Frontal cortex (tissue), 1 donor: ENCODE results near the gene TMEM150A. TPM values are rescaled to one million over a fixed set of nuclear protein-coding genes. Genes with fewer than 3 reads are reported as not detected.

Experiments
- small RNA-seq: library from RNA; depleted of rRNA; stranded (forward); fragments of <200 nt; gene quantifications from one replicate; pipeline ENCODE3, GENCODE V24; 2014
- total RNA-seq: library from RNA; depleted of rRNA; stranded (reverse); fragments of >200 nt; gene quantifications from one replicate; pipeline ENCODE4 v1.2.3, GENCODE V29; 2014

Gene TMEM150A
- total RNA-seq, 1 donor from 2014 or later, result 3.7 TPM

Small RNA genes lying within 50 kb of the gene (small RNA-seq; reads per million reads assigned to genes)
- gene RN7SL126P, result not detected

Other genes starting within 250 kb of the TMEM150A start
- gene RETSAT, start 248.2 kb downstream of the TMEM150A start, total RNA-seq, result 11.8 TPM
- gene ELMOD3, start 247.9 kb downstream of the TMEM150A start, total RNA-seq, result 17.1 TPM
- gene CAPG, start 192.3 kb downstream of the TMEM150A start, total RNA-seq, result 9.0 TPM
- gene SH2D6, start 184.0 kb downstream of the TMEM150A start, total RNA-seq, result 0.41 TPM
- gene MAT2A, start 63.5 kb downstream of the TMEM150A start, total RNA-seq, result 55.4 TPM
- gene GGCX, start 41.2 kb downstream of the TMEM150A start, total RNA-seq, result 22.4 TPM
- gene VAMP8, start 25.1 kb downstream of the TMEM150A start, total RNA-seq, result 0.82 TPM
- 3.3 TPM for gene VAMP5, start 18.3 kb downstream of the TMEM150A start, total RNA-seq
- gene RNF181, start 7.0 kb downstream of the TMEM150A start, total RNA-seq, result 51.8 TPM
- 22.8 TPM for gene C2orf68, start 9.4 kb upstream of the TMEM150A start, total RNA-seq
- gene USP39, start 13.5 kb upstream of the TMEM150A start, total RNA-seq, result 38.3 TPM
- not detected for gene SFTPB, start 65.5 kb upstream of the TMEM150A start, total RNA-seq
- gene GNLY, start 91.7 kb upstream of the TMEM150A start, total RNA-seq, result not detected
- gene ATOH8, start 151.3 kb upstream of the TMEM150A start, total RNA-seq, result 2.0 TPM